Right hindlimb (tissue), 1 donor: ENCODE data around the gene NSMCE4A.
"Not testable (repeated sequence)": the region's sequence is repeated elsewhere in the genome, so short reads cannot be mapped to it uniquely, and the experiment has no call there.

Source experiments
- DNase-seq: peaks from one replicate; pipeline ENCODE4 v3.0.0-alpha.2; 2018

The NSMCE4A gene

DNA sequence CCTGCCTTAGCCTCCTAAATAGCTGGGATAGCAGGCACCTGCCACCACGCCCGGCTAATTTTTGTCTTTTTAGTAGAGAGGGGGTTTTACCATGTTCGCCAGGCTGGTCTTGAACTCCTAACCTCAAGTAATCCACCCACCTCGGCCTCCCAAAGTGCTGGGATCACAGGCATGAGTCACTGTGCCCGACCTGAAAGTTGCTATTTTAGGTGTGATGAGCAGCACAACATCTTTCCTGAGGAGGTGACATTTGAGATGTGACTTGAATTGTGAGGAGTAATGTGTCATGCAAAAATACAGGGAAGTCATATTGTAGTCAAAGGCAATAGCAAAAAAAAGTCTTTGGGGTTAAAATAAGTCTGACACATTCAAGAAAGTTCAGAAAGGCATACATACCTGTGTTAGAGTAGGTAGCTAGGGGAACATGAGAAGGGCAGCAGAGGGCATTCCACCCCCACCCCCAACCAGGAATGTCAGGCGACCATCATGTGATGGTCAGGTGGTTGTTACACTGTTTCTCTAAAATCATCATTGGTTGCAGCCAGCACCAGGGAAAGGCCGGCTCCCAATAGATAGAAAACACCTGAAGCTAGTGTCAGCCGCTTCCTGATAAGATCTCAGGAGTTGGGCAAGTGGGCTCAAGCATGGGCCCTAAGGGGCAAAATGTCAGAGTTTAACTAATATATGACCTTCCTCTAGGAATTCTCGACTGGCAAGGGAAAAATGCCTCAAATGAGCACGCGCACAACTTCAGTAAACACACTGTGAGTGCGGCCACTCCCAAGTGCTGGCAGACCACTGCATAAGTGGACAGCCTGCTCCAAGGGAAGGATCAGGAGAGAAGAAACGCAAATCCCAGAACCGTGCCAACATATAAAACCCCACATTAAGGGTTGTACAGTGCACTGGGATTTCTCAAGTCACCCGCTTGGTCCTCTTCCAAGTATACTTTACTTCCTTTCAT, 13.6 kb upstream of the NSMCE4A start, which contains the start of gene TACC2:
Gene TACC2, plus strand, starts transcription at position 803 of the 964 bp plus-strand sequence. CDS start 32,819 bp downstream, outside the sequence.
- no peak for DNase-seq

DNA sequence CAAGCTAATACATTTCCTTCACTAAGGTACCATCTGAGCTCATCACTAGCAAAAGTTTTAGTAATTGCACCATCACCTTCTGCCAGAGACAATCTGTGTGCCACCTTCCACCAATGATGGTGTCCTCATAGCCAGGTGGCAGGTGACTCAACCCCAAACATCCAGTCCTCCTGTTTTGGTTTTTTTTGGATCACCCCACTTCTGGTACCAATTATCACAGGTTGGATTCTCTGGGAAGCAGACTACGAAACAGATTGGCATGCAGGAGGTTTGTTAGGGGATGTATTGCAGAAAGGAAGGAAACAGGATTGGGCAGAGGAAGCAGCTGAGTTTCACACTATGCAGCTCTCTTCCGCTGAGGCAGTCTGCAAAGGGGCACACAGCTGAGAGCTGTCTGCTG, 9.4 kb upstream of the NSMCE4A start:
- DNase-seq: no peak

DNA sequence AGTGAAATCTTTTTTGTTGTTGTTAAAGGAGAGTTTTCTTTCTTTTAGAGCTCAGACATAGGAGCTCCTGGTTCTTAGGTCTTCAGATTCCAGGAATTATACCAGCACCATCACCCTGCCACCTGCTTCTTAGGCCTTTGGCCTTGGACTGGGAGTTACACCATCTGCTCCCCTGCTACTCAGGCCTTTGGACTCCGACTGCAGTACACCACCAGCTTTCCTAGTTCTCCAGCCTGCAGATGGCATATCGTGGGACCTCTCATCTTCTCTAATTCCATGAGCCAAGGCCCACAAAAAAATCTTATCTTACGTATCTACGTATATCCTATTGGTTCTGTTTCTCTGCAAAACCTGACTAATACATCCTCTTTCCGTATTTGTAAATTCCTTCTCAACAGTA, 8.8 kb upstream of the NSMCE4A start:
- no peak for DNase-seq

DNA sequence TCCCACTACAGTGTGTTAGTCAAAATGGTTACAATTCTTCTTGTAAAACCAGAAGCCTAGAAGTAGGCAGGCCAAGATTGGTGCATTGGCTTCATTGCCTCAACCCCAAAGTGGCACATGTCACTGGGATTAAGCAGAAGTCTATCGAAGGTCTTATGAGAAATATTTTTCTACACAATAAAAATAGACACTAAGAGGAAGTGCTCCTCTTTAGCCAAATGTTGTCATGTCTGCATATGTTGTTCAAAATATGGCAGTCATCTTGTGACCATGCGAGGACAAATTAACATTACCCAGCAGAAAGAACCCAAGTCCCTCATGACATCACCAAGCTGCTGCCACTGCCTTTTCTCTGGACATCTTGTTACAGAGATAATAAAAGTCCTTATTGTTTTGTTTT, 6.3 kb upstream of the NSMCE4A start:
- no peak for DNase-seq

DNA sequence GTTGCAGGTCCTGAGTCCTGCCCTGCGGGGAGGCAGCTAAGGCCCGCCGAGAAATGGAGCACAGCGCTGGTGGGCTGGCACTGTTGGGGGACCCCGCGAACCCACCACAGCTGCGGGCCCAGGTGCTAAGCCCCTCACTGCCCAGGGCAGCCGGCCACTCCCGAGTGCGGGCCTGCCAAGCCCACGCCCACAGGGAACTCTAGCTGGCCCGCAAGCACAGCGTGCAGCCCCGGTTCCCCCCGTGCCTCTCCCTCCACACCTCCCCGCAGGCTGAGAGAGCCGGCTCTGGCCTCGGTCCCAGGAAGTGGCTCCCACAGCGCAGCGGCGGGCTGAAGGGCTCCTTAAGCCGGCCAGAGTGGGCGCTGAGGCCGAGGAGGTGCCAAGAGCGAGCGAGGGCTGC, 3.5 kb upstream of the NSMCE4A start:
- no peak for DNase-seq

DNA sequence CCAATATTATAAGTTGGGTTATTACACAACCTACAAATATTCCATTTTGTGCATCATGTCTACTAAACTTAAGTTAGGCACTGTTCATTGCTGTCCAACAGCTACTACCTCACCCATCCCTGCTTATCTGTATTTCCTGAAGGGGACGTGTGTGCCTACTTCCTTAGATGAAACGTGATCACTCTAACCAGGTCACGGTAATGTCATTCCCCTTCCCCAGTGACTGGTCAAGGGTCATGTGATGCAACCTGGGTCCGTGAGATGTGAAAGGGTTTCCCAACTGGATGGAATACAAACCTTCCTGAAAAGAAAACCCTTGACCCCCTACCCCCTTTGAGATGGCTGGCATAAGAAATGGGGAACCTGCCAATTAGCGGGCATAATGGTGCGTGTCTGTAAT, 1.6 kb upstream of the NSMCE4A start:
- DNase-seq: no peak

DNA sequence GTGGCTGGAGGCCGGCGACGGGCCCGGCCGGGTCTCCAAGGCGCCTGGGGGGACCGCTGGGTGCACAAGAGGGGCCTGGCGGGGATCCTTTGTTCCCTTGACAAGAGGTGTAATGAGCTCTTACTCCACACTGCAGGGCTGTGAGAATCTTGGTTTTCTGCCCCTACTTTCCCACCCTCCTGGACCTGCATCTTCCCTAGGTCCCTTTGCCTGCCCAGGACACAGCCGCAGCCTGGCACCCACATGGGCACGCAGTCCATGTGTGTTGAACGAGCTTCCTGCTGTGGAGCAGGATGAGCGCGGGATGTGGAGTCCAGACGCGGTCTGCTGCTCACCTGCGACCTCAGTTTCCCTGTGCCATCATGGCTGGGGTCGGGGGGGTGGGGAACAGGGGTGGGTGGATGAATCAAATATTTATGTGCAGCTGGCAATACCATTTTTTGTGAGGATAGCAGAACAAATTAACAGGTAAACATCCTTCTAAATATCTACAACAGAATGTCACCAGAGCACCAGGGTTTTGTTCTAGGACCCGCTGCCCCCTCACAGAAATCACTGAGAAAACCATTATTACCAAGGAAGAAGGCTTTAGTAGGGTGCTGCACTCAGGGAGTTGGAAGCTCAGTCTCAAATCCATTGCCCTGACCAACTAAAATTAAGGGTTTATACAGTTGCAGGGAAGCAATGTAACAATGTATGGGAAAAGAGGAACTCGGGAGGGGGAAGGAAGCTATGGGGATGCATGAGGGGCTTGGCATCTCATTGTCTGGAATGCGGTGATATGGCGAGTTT, 474 bp upstream of the NSMCE4A start:
- no peak for DNase-seq

DNA sequence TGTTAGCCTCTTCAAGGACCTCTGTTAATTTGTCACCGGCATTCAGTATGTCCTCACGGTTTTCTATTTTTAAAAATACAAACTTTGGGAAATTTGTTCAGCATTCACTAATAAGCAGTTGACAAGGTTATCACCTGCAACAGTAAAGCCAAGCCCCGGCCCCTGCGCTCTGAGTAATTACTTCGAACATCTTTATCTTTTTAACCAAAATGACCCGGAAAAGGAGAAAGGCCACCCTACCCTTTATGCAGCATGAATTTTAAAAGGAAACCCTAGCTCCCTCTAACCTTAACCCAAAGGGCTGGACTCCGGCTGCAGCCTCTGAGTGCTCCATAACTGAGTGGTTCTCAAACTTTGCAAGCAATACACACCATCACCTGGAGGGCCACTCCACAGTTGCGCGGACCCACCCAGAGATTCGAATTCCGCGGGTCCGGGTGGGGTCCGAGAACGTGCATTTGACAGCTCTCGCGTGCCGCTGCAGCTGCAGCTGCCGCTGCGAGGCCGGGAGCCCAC, 940 bp downstream of the NSMCE4A start:
- no peak for DNase-seq

DNA sequence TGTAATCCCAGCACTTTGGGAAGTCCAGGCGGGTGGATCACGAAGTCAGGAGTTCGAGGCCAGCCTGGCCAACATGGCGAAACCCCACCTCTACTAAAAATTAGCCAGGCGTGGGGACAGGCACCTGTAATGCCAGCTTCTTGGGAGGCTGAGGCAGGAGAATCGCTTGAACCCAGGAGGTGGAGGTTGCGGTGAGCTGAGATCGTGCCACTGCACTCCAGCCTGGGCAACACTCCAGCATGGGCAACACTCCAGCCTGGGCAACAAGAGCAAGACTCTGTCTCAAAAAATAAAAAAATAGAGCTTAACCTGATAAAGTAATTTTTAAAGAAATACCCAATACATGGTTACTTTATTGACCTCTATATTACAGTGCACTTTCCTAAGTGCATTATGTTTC, 5.9 kb downstream of the NSMCE4A start:
- DNase-seq: not testable (repeated sequence)

DNA sequence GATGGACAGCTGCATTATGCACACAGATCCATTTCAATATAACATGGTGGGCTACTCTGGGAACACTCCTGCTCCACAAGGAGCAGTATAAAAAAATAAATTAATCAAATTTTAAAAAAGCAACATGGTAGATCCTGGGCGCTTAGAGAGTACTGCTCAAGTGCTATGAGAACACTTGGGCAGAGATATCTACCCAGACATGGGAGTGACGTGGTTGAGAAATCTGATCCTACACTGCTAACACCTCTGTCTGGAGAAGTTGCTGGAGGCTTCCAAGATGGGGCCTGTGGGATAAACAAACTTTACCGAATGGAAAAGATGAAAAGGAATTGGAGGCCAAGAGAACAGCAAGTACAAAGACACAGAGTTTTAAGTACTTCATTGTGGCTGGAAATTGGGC, 9.0 kb downstream of the NSMCE4A start:
- DNase-seq: no peak

DNA sequence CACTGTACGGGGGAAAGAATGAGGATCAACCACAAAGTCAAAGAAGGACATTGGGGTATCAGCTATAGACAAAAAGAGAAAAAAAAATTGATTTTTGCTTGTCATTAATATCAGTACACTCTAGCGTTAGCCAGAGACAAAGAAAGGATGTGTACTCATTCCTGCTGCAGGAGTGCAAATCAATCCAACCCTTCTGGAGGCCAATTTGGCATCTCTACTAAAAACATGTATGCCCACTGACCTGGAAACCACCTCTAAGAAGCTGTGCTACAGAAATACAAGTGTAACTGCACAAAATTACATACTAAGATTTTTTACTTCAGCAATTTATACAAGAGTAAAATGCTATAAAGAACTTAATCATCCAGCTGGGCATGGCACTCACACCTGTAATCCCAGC, 13.6 kb downstream of the NSMCE4A start:
- DNase-seq: no peak

DNA sequence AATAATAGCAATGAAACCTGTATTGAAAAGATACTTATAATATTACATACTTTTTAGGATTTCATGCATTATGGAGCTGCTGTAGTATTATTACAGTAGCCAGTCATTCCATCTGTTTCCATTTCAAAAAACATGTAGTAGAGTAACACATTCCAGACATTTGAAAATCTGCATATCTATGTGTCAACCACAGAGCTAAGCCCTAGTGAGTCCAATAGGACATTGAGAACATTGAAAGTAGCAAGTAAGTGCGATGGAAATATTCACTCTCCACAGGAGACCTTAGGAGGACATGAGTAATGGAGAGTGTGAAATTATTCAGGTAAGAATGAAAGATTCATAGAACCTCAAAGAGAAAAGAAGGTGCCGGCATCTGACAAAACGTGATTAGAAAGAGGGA, 15.3 kb downstream of the NSMCE4A start:
- no peak for DNase-seq

DNA sequence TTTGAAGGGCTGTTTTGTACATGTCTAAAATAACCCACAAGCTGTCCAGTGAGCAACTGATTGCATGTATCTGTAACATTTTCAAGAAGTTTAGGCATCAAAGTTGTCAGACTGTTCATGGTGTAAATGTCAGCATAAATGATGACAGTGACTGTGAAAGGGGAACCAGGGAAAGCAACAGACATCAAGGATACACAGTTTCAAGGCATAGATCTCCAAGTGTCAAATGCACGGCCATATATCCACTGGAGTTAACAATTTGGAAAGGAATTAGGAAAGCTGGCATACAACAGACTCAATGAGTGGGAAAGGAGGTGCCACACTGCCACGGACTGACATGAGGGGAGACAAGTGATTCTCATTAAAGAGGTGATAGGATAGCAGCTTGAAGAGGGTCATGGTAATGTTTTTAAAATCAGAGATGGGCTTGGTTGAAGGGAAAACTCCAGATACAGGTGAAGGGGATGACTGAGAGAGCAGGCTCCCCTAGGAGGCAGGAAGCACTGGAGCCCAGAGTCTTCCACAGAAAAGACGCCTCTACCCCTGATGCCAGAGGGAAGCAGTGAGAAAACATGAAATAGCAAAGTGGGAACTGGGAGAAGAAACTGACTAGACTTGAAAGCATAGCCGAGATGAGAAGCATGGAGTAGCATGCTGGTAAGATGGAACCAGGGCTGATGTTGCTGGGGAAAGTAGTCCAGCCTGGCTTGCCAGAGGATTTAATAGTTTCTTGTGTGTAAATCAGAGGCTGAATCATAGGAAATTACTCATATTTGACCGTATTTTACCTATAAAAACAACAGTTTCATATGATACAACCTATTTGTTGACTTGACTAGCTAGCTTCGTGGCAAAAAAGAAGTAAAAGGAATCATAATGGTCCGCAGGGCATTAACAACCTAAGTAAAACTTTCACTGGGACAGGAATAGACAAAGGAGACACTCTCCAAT, 18.6 kb downstream of the NSMCE4A start:
- DNase-seq: no peak

DNA sequence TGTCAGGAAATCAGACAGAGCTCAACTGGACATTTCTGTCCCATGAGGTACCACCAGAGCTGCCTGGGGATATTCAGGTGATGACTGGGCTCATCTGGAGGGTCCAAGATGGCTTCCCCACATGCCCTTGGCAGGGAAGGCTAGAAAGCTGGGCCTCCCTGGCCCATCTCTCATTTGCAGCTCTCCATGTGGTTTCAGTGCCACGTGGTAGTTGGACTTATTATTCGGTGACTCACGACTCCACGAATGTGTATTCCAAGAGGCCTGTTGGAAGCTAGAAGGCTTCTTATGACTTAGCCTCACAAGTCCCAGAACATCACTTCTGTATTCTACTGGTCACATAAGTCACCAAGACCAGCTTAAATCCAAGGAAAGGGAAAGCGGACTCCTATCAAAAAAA, 22.8 kb downstream of the NSMCE4A start:
- no peak for DNase-seq

DNA sequence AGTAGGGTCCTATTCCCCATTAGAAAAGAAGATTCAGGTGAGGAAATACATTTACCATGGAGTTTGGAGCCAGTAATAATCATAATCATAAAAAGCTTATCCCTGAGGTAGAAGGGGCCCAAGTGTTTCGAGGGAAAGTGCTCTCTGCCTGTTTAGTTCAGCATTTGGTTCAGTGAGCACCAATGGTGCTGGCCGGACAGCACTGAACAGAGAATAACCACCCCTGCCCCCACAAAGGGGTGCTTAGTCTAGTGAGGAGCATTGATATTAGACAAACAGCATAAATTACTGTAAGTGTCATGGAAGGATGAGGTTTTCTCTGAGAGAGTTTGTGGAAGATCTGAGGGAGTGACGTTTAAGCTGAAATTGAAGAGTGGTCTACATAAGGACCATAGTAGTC, 25.6 kb downstream of the NSMCE4A start:
- DNase-seq: no peak

DNA sequence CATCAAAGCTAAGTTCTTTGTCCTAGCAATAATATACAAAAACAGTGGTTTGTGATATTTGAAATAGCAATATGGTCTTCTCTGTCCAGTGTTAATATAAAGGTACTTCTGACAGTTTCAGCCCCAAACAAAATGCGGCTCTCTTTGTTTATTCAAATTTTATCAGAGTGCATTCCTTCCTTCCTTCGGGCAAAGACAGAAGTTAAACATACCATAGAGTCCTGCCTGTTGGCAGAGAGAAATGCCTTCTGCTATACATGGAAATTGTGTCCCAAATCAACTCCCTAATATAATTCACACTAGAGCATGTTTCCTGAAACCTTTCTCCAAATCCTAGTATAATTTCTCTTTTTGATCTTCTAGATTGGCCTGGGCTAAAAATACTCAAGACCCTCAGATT, 26.0 kb downstream of the NSMCE4A start:
- no peak for DNase-seq

DNA sequence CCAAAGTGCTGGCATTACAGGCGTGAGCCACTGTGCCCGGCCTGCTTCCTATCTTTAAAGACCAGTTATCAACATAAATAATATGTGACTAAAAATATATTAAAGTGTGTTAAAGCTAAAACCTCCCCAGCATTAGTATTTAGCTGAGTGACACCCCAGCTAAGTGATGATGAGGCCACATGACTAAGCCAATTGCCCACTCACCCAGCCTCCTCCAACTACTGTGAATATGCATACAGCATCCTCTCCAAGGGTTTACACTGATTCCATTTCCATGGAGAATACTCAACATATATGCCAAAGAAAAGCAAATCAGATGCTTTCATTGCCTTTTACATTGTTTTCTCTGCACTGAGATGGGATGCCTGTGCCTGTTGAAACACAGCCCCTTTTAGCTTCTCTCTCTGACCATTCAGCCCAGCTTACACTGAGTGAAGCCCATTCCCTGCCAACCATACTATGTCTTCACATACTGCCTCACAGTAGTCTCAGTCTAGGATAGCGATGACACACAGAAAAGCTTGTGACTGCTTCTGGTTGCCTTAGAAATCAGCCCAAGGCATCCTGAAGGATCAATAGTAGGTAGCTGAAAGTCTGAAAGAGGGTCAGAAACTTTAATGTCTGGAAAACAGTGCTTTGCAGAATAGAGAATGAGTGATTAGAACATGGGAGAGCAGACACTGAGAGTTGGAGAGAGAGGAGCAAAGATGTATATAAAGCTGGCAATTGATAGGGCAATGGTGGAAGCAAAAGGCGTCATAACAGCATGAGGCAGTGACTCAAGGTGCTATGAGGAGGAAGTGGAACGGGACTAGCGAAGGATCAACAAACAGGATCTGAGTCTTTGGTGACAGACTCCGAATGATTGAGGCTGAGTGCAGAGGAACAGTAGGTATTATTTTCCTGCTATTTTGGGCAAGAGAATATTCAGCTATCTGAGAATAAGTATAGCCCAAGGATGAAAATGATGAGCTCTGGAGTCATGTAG, 27.4 kb downstream of the NSMCE4A start:
- DNase-seq: no peak

DNA sequence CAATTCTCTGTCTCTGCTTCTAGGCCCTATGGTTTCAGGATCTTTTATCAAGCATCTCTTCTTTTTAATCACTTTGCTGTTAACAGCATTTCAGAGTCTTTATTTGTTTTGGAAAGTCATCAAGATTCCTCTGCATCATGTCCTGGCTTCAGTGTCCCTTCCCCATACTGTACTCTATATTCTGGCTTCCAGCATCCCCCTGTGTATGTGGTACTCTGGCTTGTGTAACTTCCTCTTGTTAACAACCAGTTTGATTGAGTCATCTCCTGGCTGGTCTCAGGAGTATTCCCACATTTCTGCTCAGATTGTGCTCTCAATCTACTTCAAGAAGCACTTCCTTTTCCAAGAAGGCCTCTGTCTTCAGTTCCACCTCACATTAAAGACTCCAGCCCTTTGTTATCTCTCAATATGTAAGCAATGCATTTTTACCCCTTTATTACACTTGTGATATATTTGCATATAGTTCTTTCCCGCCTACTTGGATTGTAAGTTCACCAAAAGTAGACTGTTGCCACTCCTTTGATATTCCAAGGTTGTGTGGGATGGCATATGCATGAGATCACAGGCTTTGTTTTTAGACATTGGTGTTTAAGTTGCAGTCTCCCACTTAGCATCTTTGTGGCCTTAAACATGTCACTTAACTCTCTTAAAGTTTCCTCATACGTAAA, 32.1 kb downstream of the NSMCE4A start:
- peak; percentile 38 for DNase-seq

DNA sequence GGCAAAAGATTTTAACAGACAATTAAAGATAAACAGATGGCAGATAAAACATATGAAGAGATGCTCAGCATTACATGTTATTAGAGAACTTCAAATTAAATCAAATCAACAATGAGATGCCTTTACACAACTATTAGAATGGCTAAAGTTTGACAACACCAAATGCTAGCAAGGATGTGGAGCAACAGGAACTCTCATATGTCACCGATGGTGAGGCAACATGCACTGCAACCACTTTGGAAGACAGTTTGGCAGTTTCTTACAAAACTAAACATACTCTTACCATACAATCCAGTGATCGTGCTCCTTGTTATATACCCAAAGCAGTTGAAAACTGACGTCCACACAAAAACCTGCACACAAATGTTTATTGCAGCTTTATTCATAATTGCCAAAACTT, 33.5 kb downstream of the NSMCE4A start:
- no peak for DNase-seq

DNA sequence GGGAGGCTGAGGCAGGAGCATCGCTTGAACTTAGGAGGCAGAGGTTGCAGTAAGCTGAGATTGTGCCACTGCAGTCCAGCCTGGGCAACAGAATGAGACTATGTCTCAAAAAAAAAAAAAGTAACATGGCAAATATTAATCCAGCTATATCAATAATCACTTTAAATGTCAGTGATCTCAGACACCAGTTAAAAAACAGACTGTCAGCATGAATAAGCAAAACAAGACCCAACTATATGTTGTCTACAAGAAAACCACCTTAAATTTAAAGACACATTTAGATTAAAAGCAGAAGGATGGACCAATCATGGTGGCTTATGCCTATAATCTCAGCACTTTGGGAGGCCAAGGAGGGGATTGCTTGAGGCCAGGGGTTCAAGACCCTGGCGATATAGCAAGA, 38.7 kb downstream of the NSMCE4A start:
- no peak for DNase-seq

DNA sequence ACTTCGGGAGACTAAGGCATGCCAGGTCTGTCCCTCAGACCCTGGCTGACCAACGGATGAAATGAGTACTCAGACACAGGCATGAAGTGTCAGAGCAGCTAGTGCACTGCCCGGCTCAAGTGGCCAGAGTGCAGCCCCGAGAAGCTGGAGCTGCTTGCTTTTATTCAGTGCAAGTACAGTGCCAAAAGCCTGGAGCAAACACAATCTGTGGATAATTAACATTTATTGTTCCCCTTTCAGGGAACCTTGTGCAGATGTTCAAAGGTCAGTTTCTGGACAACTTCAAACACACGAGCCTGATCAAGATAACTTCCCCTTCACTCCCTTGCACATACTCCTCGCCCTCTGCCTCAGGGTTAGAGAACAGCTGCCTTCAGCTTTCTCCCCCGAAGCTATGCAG, 39.3 kb downstream of the NSMCE4A start:
- DNase-seq: no peak
